AG20443 (cell line): ENCODE results near the gene OSBP2.

ENCODE experiments used
- DNase-seq: peaks from one replicate; pipeline ENCODE4 v3.0.0; 2012; ENCODE audit warnings: low spot score, mixed read lengths

The OSBP2 gene

DNA sequence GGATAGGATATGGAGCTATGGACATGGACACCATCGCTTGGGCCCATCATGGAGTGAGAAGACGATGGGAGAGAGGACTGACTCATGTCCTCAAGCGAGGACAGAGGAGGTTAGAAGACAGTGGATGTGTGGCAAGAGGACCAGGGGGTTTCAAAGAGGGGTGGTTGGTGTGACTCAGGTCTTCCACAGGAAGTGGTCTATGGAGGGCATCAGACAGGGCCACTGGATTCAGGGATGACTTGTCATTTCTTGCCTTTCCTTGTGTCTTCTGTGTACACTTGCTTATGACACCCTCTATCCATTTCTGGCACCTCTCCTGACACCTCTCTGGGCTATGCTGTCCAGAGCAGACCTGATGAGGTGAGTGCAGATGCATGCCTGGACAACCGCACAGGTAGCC lies 115.4 kb downstream of the OSBP2 start:
- no peak for DNase-seq

DNA sequence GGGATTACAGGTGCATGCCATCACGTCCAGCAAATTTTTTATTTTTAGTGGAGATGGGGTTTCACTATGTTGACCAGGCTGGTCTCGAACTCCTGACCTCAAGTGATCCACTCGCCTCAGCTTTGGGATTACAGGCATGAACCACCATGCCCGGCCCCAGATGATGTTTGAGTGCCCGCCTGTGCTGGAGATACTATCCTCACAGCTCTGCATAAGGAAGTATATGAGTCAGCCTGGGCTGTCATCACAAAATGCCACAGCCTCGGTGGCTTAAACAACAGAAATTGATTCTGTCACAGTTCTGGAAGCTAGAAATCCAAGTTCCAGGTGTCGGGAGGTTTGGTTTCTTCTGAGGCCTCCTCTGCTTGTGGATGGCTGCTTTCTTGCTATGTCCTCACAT lies 119.3 kb downstream of the OSBP2 start:
- no peak for DNase-seq

DNA sequence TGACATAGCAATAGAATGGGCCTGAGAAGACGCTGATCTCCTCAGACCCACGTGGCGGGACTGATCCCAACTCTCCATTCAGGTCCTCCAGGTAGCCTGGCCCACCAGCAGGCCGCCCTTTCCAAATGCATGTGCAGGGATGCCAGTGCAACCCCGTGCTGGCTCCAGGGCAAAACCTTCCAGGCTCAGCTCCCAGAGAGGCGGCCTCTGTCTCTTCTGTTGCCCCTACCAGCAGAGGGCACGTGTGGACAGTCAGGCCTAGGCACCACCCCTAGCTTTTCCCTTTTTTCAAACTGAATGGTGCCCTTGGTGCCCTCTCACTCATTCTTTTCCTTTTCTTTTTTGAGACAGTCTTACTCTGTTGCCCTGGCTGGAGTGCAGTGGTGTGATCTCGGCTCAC lies 121.7 kb downstream of the OSBP2 start:
- no peak for DNase-seq

DNA sequence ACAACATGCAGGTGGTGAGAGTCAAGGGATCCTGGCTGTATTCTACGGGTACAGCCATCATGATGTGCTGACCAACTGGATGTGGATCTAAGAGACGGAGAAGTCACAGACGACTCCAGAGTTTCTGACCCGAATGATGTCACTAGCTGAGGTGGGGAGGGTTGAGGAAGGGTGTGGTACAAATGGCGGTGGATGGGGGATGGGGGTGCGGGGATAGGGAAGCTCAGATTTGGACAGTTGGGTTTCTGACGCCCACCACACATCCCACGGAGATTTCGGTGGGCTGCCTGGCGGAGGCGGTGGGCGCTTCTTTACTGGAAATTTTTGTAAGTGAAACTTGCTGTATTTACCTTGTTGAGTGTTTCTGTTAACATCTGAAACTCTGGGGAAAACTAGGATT lies 126.7 kb downstream of the OSBP2 start:
- no peak for DNase-seq

DNA sequence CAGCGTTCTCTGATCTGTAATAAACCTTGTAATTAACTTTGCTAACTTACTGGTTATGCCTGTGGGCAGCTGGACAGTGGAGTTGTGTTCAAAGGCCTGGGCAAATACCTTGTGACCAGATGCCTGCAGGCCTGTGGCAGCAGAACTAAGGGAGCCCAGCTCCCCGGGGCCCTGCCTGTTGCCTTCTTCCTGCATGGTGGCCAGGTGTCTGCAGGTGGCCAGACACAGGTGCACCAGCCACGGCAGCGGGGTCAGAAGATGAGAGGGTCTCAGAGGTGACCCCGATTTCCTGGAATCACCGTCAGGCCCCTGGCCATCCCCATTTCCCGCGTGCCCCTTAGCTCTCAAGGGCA lies 127.2 kb downstream of the OSBP2 start:
- DNase-seq, result no peak

DNA sequence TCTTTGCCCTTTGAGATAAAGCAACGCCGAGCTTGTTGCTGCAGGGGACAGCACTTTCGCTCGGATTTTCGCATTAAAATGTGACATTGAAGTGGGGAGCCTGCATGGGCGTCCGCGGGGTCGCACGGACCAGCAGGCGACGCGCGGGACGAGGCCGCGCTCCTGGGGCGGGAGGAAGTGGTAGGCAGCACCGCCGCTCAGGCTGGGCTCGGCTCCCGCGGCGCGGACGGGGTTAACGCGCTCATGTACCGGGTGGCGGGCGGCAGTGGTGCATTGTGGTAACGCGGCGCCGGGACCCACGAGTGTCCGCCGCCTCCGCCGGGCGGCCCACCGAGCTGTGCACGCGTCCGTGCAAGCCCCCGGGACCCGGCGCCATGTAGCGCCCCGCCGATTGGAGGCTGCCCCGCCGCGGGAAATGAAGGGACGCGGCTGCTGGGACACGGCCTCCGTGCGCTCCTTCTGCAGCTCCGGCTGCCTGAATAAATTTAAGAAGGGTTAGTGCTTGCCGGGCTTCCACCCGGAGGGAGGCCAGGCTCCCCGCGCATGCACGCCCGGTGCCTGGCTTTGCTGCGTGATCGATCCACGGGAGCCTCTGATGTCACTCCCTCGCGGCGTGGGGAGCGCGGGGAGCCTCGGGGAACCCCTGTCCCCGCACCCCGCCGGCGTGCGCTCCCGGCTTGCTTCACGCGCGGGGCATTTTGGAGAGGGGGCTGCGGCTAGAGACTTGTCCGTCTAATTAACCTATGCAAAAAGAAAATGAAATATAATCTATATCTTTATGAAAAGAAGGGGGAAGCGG lies 127.7 kb downstream of the OSBP2 start:
- DNase-seq, result peak; percentile 74

DNA sequence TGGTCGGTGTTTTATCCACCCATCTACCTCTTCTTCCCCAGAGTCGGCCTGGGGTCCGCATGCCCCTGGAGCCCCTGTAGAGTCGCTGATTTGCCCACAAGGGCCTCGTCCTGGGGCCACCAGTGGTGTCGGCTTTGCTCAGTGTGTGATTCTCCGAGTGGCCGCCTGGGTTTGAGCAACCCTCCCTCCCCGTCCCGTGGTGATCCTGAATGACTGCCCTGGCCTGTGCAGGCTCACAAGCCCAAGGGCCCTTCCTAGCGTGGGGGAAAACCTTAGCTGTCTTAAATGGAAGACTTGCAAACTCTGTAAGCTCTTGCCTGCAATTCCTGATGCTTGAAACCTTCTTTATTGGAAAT lies 128.3 kb downstream of the OSBP2 start:
- DNase-seq, result peak; percentile 51

DNA sequence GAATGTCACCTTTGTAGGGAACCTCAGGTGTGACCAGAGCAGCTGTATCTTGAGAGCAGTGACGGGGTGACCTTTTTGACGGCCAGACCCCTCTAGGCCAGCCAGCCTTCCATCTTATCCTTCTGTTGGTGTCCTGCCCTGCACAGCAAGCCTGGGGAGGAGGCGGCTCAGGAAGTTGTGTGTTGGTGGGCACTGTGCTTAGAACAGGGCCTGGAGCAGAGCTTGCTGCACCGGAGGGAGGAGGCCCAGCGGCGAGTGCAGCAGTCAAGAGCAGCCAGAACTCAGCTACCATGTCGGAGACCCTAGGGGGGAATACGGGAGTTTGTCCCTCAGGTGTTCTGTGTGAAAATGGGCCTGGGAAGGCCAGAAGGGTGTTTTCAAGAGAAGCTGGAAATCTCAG lies 129.4 kb downstream of the OSBP2 start:
- DNase-seq, result no peak

DNA sequence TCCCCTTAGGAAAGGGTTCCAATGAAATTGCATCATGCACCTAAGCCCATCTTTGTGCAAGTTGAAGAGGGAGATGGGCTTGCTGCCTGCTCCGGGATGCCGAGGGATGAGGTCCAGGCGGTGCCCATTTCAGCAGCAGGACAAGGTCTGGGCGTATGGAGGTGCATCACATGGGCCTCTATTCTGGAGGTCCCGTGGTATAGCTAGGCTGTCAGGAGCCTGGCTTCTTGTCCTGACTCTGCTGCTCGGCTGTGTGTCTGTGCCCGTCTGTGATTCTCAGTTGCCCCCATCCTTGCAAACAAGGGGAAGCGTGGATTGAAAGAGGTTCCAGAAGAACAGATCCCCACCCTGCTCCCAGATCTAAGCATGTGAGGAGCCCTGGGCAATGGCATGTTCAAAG lies 130.0 kb downstream of the OSBP2 start:
- no peak for DNase-seq

DNA sequence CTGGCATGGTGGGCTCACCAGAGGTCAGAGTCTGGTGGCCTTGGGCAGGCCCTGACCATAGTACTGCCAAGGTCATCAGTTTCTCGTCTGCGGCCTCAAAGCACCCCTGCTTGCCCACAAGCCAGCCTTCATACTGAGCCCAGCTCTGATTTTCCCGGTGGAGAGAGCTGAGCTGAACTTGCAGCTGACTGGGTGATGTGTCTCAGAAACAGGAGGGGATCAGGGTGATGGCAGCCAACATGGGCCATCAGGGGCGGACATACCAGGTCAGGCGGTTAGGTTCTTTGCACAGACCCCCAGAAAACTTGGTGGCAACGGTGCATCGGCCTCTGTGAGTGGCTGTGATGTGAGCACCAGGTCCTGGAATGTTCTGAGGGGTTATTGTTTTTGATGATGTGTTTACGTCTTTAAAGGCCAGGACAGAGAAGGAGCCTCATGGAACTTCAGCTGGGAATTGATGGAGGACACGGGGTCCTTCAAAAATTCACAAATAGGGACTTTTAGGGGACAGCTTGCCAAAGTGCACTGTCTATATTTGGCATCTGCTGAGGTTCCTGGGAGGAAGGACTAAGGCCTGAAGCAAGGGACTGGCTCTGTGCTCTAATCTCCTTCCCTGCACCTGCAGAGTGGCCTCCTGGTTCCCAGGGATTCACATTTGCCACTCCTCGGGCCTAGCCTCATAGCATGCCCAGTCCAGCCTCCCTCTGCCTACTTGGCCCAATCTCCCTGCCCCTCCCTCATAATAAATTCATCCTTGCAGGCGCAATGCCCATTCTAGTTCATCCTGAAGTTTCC lies 131.2 kb downstream of the OSBP2 start:
- DNase-seq, result no peak

DNA sequence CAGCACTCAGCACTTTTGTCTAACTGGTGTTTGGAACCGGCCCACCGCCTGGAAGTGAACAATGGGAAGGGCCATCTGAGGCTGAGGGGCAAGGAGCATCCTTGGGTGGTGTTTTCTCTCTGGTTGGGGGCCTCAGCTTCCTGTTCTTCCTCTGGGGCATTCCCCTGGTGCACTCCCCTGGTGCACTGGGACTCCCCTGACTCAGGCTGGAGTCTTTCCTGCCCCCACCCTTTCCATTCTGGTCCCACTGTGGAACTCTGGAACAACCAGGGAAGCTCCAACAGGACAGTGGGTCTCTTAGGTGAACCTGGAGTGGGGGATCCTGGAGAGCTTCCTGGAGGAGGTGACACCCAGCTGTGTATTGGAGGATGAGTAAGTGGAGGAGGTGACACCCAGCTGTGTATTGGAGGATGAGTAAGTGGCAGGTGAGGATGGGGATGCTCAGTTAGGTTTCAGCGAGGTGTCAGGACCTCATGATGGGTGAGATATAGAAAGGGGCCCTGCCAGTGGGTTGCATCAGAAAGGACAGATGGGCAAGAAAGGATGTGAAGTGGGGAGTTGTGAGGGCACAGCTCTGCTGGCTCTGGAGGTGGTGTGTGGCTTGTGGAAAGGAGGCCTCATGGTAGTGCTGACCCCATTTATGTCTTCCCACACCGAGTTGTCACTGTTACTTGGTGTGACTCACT lies 132.1 kb downstream of the OSBP2 start:
- DNase-seq, result no peak

DNA sequence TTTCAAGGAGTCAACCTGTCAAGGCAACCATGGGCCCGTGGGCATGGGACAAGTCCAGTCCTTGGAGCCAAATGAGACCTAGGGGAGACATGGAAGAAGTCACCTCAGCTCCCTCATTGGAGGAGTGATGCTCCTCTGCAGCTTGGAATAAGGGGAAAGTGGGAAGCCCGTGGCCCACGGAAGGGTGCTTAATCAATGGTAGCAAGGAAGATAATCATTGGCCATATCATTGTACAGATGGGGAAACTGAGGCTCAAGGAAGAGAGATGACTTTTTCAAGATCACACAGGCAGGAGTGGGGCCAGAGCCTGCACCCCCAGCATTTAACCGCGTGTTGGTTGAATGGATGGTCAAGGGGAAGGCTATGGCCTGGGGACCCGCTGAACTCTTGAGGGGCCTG lies 133.0 kb downstream of the OSBP2 start:
- DNase-seq, result no peak

DNA sequence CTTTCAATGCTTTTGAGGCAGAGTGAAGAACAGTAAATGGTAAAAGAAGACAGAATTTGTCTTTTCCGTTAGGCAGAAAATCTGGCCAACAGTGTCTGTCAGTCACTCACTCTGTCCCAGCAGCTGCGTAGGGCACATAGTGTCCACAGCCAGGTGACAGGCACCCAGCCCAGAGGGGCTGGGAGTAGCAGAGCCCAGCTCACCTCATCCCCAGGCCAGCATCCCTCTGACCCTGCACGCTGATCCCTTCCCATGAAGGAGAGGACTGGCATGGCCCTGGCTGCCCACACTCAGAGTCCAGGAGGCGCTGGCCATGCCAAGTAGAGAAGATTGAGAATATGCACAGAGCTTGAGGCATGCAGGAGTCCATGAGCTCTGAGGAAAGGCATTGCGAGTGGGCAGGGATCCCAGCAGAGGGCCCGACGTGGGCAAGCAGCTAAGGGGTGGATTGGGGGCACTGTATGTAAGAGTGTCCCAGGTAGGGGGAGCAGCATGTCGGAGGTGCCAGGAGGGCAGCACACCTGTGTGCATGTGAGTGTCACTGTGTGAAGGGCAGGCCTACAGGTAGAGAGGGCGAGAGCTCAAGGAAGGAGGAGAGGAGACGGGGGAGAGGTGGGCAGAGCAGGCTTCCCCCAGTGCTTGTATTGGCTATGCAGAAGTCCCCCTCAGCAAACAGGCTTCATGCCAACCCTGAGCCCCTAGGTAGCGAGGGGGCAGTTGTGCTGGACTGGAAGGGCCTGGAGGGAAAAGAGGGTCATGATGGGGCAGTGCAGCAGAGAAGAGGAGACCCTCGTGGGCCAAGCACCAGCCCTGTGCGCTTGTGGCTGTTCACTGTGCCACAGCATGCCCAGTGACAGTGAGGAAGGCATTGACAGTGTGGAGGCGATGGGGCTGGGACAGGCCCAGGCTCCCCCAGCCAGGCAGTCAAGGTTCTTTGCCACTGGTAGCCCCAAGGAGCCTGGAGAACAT lies 133.8 kb downstream of the OSBP2 start:
- DNase-seq, result no peak

DNA sequence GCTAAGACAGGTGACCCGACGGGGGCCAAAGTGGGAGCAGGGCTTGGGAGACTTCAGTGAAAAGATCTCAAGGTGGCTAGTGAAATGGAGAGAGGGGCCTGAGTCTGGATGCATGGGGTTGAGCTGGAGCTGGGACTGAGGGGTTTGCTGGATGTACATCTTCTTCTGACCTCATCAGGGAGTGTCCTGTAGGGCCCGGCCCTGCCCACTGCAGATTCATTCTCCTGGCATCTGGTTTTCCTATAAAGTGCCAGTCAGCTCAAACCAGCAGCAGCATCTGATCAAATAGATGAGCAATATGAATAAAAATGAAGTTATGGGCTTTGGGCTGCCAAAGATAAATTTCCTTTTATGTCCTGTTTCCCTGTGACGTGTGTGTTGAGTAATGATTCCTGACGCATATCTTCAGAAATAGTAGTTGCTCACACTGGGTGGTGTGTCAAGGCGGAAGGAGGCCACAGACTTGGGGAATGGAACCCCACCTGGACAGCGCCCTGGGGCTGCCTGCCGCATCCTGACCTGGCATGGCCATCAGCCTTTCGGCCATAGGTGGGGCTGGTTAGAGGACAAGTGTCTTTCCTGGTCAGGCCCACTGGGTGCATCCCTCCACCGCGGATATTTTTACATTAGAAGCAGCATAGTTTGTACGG lies 135.4 kb downstream of the OSBP2 start:
- peak; percentile 90 for DNase-seq

DNA sequence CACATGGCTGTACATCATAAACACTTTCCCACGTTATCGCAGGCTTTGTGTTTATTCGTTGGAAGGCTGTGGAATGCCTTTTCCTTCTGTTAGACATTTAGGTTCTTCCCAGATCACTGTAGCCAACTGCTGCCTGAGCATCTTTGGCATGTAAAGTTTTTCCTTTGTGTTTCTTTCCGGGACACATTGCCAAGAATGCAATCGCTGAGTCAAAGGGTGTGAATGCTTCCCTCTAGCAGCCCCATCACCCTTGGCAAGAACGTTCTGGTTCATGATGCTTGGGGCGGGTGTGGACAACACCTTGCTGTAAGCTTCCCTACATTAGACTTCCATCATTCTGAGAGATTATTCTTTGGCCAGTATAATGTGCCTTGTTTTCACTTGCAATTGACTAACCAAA lies 136.2 kb downstream of the OSBP2 start:
- peak; percentile 92 for DNase-seq

DNA sequence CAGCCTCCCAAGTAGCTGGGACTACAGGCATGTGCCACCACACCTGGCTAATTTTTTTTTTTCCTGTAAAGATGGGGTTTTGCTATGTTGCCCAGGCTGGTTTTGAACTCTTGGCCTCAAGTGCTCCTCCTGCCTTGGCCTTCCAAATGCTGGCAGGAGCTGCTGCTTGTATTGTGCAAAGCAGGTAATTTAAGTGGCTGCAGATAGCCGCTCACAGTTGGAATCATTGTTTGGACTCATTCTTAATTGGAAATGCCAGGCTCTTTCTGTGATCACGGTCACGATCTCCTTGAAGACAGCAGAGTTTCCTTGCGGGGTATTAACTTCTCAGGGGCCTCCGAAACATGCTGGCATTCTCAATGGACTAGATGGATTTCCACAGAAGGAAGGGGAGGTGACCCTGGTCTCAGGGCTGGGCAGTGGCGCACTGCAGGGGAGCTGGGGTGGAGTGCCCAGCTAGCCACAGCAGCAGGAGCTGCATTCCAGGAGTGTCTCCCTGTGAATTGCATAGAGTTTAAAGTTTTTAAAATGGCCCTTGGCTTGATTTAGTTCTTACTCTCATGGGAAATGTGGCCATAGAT lies 137.8 kb downstream of the OSBP2 start:
- no peak for DNase-seq

DNA sequence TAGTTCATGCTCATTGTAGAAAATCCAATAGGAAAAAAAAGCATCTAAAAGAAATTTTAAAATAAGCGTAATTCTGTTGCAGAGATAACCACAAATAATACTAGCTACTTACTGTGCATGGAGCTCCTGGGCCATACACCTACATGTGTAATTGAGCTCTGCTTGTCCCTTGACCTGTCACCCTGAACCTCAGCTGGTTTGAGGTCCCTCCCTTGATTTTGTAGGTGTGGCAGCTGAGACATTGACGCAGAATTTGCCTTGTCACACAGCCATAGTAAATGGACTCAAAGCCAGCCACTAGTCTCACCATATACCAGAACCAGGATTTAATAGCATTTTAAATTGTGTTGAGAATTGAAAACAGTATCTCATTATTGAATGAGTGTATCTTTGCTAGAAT lies 138.6 kb downstream of the OSBP2 start:
- no peak for DNase-seq

DNA sequence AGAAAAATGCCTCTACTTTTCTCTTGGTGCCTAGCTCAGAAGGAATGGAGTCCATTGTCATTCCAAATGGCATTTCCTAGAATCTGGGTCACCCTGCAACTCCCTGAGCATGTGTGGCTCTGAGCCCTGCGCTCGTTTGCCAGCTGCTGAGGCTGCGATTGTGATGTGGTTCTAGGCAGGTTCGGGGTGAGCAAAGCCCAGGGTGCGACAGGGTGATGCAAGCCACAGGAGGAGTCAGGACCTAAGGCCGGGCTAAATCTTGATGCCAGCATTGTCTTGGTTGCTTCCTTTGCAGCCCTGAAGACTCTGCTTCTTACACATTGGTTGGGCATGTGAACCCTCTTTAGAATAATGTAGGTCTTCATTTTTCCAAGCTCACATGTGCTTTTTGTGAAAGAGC lies 142.9 kb downstream of the OSBP2 start:
- DNase-seq, result peak; percentile 2

DNA sequence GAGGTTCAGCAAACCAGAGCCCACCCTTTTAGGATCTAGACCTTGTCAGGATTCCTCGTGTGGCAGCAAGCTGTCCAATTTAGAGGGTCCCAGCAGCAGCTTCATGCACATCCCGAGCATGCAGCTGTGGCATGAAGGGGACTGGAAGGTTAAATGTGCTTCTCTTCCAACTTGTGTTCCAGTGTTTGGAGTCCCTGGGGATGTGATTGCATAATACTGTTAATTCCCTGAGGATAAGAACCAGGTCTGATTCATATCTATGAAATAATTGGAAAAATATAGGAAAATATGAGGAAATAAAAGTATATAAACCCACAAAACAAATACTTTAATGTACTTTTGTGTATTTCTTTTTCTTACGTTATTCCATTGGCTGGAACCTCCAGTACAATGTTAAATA lies 143.4 kb downstream of the OSBP2 start:
- DNase-seq, result peak; percentile 1

DNA sequence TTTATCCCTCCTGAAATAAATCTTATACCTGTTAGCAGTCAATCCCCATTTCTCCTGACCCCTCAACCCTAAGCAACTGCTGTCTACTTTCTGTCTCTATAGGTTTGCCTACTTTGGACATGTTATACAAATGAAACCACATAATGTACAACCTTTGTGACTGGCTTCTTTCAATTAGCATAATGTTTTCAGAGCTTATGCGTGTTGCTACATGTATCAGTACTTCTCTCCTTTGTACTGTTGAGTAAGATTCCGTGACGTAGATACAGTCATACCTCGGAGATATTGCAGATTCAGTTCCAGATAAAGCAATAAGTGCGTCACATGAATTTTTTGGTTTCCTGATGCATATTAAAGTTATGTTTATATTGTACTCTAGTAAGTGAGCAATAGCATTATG lies 146.6 kb downstream of the OSBP2 start:
- DNase-seq, result no peak

DNA sequence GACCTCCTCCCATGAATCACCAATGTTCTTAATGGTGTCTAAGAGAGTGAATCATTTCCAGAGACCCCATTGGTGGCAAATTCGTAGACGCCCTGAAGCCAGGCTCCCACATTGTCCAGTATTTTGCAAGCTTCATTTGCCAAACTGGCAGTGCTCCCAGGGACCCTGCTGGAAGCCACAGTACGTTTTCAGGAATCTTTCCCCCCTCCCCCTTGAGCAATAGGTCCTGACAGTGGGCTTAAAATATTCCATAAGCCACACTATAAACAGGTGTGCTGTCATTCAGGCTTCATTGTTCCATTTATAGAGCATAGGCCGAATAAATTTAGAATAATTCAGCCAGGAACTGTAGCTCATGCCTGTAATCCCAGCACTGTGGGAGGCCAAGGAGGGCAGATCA lies 148.6 kb downstream of the OSBP2 start:
- no peak for DNase-seq
